Activated T-helper 1 cell treated with Interleukin-2 at 50 U/mL for 16 hours (primary cell): ENCODE results near the gene HMGCL.
"Not testable (repeated sequence)": the region's sequence is repeated elsewhere in the genome, so short reads cannot be mapped to it uniquely, and the experiment has no call there.

Experiments
- DNase-seq: peaks from one replicate; pipeline ENCODE4 v3.0.0-alpha.2; 2020; ENCODE audit warnings: low read depth

The HMGCL gene

GRCh38 chr1:23825076-23825761 is at the start of gene HMGCL:
Gene HMGCL (minus strand): TSS chr1:23825429. CDS start chr1:23825415, 14 bp downstream.
- DNase-seq, result peak; percentile 80

GRCh38 chr1:23872421-23872820 is 47.2 kb upstream of the HMGCL start:
- no peak for DNase-seq

- DNase-seq, result no peak
Measured at GRCh38 chr1:23869051-23869450, 43.8 kb upstream of the HMGCL start.

- no peak for DNase-seq
Measured at GRCh38 chr1:23868557-23869016, 43.4 kb upstream of the HMGCL start.

- peak; percentile 94 for DNase-seq
Measured at GRCh38 chr1:23867895-23868556, 42.8 kb upstream of the HMGCL start, which contains the start of gene FUCA1. Gene FUCA1 (minus strand): TSS chr1:23868290. CDS start chr1:23868286, 4 bp downstream.

GRCh38 chr1:23867542-23867894 is 42.3 kb upstream of the HMGCL start:
- DNase-seq, result no peak

GRCh38 chr1:23865543-23865930 is 40.3 kb upstream of the HMGCL start:
- no peak for DNase-seq

- DNase-seq, result no peak
Measured at GRCh38 chr1:23864801-23865542, 39.7 kb upstream of the HMGCL start.

GRCh38 chr1:23862640-23863039 is 37.4 kb upstream of the HMGCL start:
- no peak for DNase-seq

GRCh38 chr1:23854568-23854967 is 29.3 kb upstream of the HMGCL start:
- no peak for DNase-seq

GRCh38 chr1:23853124-23853523 is 27.9 kb upstream of the HMGCL start:
- DNase-seq, result not testable (repeated sequence)

GRCh38 chr1:23851406-23851805 is 26.2 kb upstream of the HMGCL start:
- not testable (repeated sequence) for DNase-seq

GRCh38 chr1:23848673-23849616 is 23.7 kb upstream of the HMGCL start:
- no peak for DNase-seq

GRCh38 chr1:23847482-23848095 is 22.4 kb upstream of the HMGCL start:
- DNase-seq, result not testable (repeated sequence)

GRCh38 chr1:23845163-23845562 is 19.9 kb upstream of the HMGCL start:
- DNase-seq, result no peak

GRCh38 chr1:23843644-23844043 is 18.4 kb upstream of the HMGCL start:
- no peak for DNase-seq

GRCh38 chr1:23838401-23838866 is 13.2 kb upstream of the HMGCL start:
- DNase-seq, result peak; percentile 62

- DNase-seq, result no peak
Measured at GRCh38 chr1:23837908-23838307, 12.7 kb upstream of the HMGCL start.

- DNase-seq, result no peak
Measured at GRCh38 chr1:23836037-23836436, 10.8 kb upstream of the HMGCL start.

- not testable (repeated sequence) for DNase-seq
Measured at GRCh38 chr1:23834156-23834555, 8.9 kb upstream of the HMGCL start.

GRCh38 chr1:23827717-23828116 is 2.5 kb upstream of the HMGCL start:
- DNase-seq, result no peak
